Measurements from ENCODE around the gene MFAP1. TPM values are rescaled to one million over a fixed set of nuclear protein-coding genes. Genes with fewer than 3 reads are reported as not detected.

MFAP1 gene
- total and polyA plus RNA-seq, 2 donors = 18.7 to 35.9 TPM

- DNase-seq (ENCODE audit: low read depth in 6 of 9, low spot score in 9 of 9) = no peak
- Histone ChIP-seq H3K9me3 (ENCODE audit: control insufficient read depth in 2 of 2, insufficient read depth in 1 of 2, low read length in 1 of 2) (no peaks in the 10 kb centered on the region), H3K4me1 (ENCODE audit: control insufficient read depth in 2 of 2, insufficient read depth in 2 of 2, low read length in 2 of 2) (peaks cover 2 to 14% of the 10 kb centered on the region in 2 donors), H3K4me3 (ENCODE audit: low read length in 2 of 2) (no peak overlapping the region), H3K27me3 (ENCODE audit: control insufficient read depth in 2 of 2, insufficient read depth in 1 of 2, low read length in 1 of 2) (peaks cover 0 to 7% of the 10 kb centered on the region in 2 donors), H3K27ac (ENCODE audit: low read depth in 1 of 2, low read length in 1 of 2) (no peak overlapping the region), H3K36me3 (ENCODE audit: control insufficient read depth in 2 of 2, insufficient read depth in 2 of 2, low read length in 1 of 2) (peaks cover 13 to 32% of the 10 kb centered on the region in 2 donors)
- WGBS = 100% methylated on average over 1 of the region's 1 CpG
These were observed 49.0 kb downstream of the MFAP1 start for GRCh38 chr15:43775411-43775965.

GRCh38 chr15:43774062-43774461, 50.4 kb downstream of the MFAP1 start:
- Histone ChIP-seq H3K36me3 (ENCODE audit: control insufficient read depth in 2 of 2, insufficient read depth in 2 of 2, low read length in 1 of 2) (peaks cover 17 to 45% of the 10 kb centered on the region in 2 donors), H3K27ac (ENCODE audit: low read depth in 1 of 2, low read length in 1 of 2) (no peak overlapping the region), H3K27me3 (ENCODE audit: control insufficient read depth in 2 of 2, insufficient read depth in 1 of 2, low read length in 1 of 2) (peaks cover 0 to 7% of the 10 kb centered on the region in 2 donors), H3K9me3 (ENCODE audit: control insufficient read depth in 2 of 2, insufficient read depth in 1 of 2, low read length in 1 of 2) (no peaks in the 10 kb centered on the region), H3K4me3 (ENCODE audit: low read length in 2 of 2) (no peak overlapping the region), H3K4me1 (ENCODE audit: control insufficient read depth in 2 of 2, insufficient read depth in 2 of 2, low read length in 2 of 2) (peaks cover 2 to 14% of the 10 kb centered on the region in 2 donors)
- no peak for DNase-seq (ENCODE audit: low read depth in 6 of 9, low spot score in 9 of 9)
- 94% methylated on average over 4 of the region's 4 CpGs for WGBS

DNA sequence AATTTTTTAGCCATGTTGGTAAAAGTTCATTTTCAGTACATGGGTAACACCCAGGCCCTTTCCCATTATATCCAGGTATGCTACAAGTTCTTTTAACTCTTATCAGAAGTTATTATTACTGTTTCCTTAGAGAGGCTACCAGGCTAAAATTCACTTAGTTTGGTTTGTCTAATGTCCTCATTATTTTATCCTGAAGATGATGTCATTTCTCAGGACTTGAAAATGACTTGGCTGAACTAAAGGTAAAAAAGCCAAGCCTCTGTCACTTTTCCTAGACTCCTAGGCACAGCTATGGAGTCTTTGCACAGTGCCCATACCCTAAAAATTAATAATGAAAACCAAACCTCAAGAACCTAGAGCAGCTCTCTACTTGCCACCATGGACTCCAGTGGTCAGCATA, 51.9 kb downstream of the MFAP1 start:
- no peak overlapping the region for H3K4me3 ChIP-seq (ENCODE audit: low read length in 2 of 2)
- no peaks in the 10 kb centered on the region for H3K9me3 ChIP-seq (ENCODE audit: control insufficient read depth in 2 of 2, insufficient read depth in 1 of 2, low read length in 1 of 2)
- no peak overlapping the region for H3K27ac ChIP-seq (ENCODE audit: low read depth in 1 of 2, low read length in 1 of 2)
- no peak for DNase-seq (ENCODE audit: low read depth in 6 of 9, low spot score in 9 of 9)
- H3K27me3 ChIP-seq (ENCODE audit: control insufficient read depth in 2 of 2, insufficient read depth in 1 of 2, low read length in 1 of 2) = peaks cover 0 to 7% of the 10 kb centered on the region in 2 donors
- peaks cover 26 to 58% of the 10 kb centered on the region in 2 donors for H3K36me3 ChIP-seq (ENCODE audit: control insufficient read depth in 2 of 2, insufficient read depth in 2 of 2, low read length in 1 of 2)
- peaks cover 2 to 11% of the 10 kb centered on the region in 2 donors for H3K4me1 ChIP-seq (ENCODE audit: control insufficient read depth in 2 of 2, insufficient read depth in 2 of 2, low read length in 2 of 2)

GRCh38 chr15:43771816-43772215, 52.7 kb downstream of the MFAP1 start:
- H3K27ac ChIP-seq (ENCODE audit: low read depth in 1 of 2, low read length in 1 of 2) = no peak overlapping the region
- WGBS = 97% methylated on average over 2 of the region's 2 CpGs
- DNase-seq (ENCODE audit: low read depth in 6 of 9, low spot score in 9 of 9) = no peak

DNA sequence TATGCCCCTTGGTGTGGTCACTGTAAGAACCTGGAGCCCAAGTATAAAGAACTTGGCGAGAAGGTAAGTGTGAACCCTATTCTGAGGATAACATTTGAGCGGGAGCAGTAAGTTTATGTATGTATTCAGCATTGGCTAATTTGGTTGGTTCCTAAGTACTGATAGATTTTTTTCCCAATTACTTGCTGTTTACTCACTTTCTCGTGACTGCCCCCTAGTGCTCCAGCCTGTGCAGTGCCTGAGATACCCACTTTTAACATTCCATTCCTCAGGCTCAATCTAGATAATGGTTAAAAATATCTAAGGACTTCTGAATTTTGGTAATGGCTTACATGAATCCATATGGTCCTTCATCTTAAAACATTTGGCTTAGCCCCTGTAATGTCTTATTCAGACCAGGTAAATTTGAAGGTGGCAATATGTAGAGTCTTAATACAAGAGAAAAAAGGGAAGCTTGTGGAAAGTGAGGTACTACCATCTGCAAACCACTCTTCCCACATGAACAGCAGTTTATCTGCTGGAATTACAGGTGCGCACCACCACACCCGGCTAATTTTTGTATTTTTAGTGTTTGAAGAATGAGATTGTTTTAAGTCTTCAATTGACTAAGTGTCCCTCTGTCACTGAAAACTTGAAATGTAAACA, 54.8 kb downstream of the MFAP1 start:
- DNase-seq (ENCODE audit: low read depth in 6 of 9, low spot score in 9 of 9) = peak in 5 of 9 donors; percentile 31 to 68 (median 58)
- no peaks in the 10 kb centered on the region for H3K9me3 ChIP-seq (ENCODE audit: control insufficient read depth in 2 of 2, insufficient read depth in 1 of 2, low read length in 1 of 2)
- no peak overlapping the region for H3K27ac ChIP-seq (ENCODE audit: low read depth in 1 of 2, low read length in 1 of 2)
- 77% methylated on average over 5 of the region's 5 CpGs for WGBS
- H3K36me3 ChIP-seq (ENCODE audit: control insufficient read depth in 2 of 2, insufficient read depth in 2 of 2, low read length in 1 of 2) = peaks cover 41 to 85% of the 10 kb centered on the region in 2 donors
- no peak overlapping the region for H3K4me3 ChIP-seq (ENCODE audit: low read length in 2 of 2)
- H3K27me3 ChIP-seq (ENCODE audit: control insufficient read depth in 2 of 2, insufficient read depth in 1 of 2, low read length in 1 of 2) = no peaks in the 10 kb centered on the region
- no peaks in the 10 kb centered on the region for H3K4me1 ChIP-seq (ENCODE audit: control insufficient read depth in 2 of 2, insufficient read depth in 2 of 2, low read length in 2 of 2)

More at GRCh38 chr15:43771816-43772215, 52.7 kb downstream of the MFAP1 start:
- Histone ChIP-seq H3K4me3 (ENCODE audit: low read length in 2 of 2) (no peak overlapping the region), H3K9me3 (ENCODE audit: control insufficient read depth in 2 of 2, insufficient read depth in 1 of 2, low read length in 1 of 2) (no peaks in the 10 kb centered on the region), H3K4me1 (ENCODE audit: control insufficient read depth in 2 of 2, insufficient read depth in 2 of 2, low read length in 2 of 2) (peaks cover 2 to 9% of the 10 kb centered on the region in 2 donors), H3K27me3 (ENCODE audit: control insufficient read depth in 2 of 2, insufficient read depth in 1 of 2, low read length in 1 of 2) (peaks cover 0 to 7% of the 10 kb centered on the region in 2 donors), H3K36me3 (ENCODE audit: control insufficient read depth in 2 of 2, insufficient read depth in 2 of 2, low read length in 1 of 2) (peaks cover 32 to 66% of the 10 kb centered on the region in 2 donors)

DNA sequence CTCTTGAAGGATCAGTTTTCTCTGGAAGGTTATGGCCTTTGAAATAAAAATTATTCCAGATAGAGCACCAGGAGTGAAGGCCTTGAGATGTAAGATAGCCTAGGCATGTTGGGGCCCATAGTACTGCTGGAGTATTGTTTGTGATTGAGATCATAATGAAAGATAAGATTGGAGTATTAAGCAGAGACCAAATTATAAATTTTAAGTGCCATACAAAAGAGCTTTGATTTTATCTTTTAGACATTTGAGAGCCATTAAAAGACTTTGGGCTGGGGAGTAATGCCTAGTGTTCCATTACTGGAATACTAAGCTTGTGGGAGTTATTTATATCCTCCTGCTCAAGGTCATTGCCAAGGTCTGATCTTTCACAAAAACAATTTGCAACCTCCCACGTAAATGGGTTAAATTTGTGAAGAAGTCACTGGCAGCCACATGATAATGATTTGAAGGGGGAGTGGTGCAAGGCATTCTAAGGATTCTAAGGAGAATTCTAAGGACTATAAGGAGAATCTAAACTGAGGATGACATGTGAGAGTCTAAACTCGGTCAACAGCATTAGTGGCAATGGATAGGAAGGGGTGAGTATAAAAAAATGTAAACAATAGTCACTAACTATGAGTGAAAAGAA, 60.6 kb downstream of the MFAP1 start:
- H3K36me3 ChIP-seq (ENCODE audit: control insufficient read depth in 2 of 2, insufficient read depth in 2 of 2, low read length in 1 of 2) = peaks cover 48 to 83% of the 10 kb centered on the region in 2 donors
- no peak overlapping the region for H3K4me3 ChIP-seq (ENCODE audit: low read length in 2 of 2)
- 94% methylated on average over 2 of the region's 2 CpGs for WGBS
- H3K9me3 ChIP-seq (ENCODE audit: control insufficient read depth in 2 of 2, insufficient read depth in 1 of 2, low read length in 1 of 2) = no peaks in the 10 kb centered on the region
- no peak overlapping the region for H3K27ac ChIP-seq (ENCODE audit: low read depth in 1 of 2, low read length in 1 of 2)
- DNase-seq (ENCODE audit: low read depth in 6 of 9, low spot score in 9 of 9) = no peak
- H3K4me1 ChIP-seq (ENCODE audit: control insufficient read depth in 2 of 2, insufficient read depth in 2 of 2, low read length in 2 of 2) = no peaks in the 10 kb centered on the region
- no peaks in the 10 kb centered on the region for H3K27me3 ChIP-seq (ENCODE audit: control insufficient read depth in 2 of 2, insufficient read depth in 1 of 2, low read length in 1 of 2)

- no peaks in the 10 kb centered on the region for H3K27me3 ChIP-seq (ENCODE audit: control insufficient read depth in 2 of 2, insufficient read depth in 1 of 2, low read length in 1 of 2)
- no peaks in the 10 kb centered on the region for H3K9me3 ChIP-seq (ENCODE audit: control insufficient read depth in 2 of 2, insufficient read depth in 1 of 2, low read length in 1 of 2)
- H3K27ac ChIP-seq (ENCODE audit: low read depth in 1 of 2, low read length in 1 of 2) = no peak overlapping the region
- 96% methylated on average over 6 of the region's 6 CpGs for WGBS
- DNase-seq (ENCODE audit: low read depth in 6 of 9, low spot score in 9 of 9) = no peak
- H3K4me3 ChIP-seq (ENCODE audit: low read length in 2 of 2) = no peak overlapping the region
- H3K36me3 ChIP-seq (ENCODE audit: control insufficient read depth in 2 of 2, insufficient read depth in 2 of 2, low read length in 1 of 2) = peaks cover 47 to 82% of the 10 kb centered on the region in 2 donors
- no peaks in the 10 kb centered on the region for H3K4me1 ChIP-seq (ENCODE audit: control insufficient read depth in 2 of 2, insufficient read depth in 2 of 2, low read length in 2 of 2)
These were observed 61.7 kb downstream of the MFAP1 start for GRCh38 chr15:43762824-43763223.

Other genes with a start within 250 kb of the MFAP1 start
- gene PPIP5K1, start 234.5 kb downstream of the MFAP1 start, total RNA-seq = 4.6 TPM
- 5.7 TPM for gene PPIP5K1, start 234.5 kb downstream of the MFAP1 start, polyA plus RNA-seq
- 0.09 TPM for gene CKMT1B, start 230.7 kb downstream of the MFAP1 start, total RNA-seq
- 0.94 TPM for gene CKMT1B, start 230.7 kb downstream of the MFAP1 start, polyA plus RNA-seq
- 0.05 TPM for gene STRC, start 205.9 kb downstream of the MFAP1 start, total RNA-seq
- gene STRC, start 205.9 kb downstream of the MFAP1 start, polyA plus RNA-seq = 1.8 TPM
- 0.80 TPM for gene CATSPER2, start 175.8 kb downstream of the MFAP1 start, total RNA-seq
- gene CATSPER2, start 175.8 kb downstream of the MFAP1 start, polyA plus RNA-seq = 4.9 TPM
- 0.14 TPM for gene CKMT1A, start 130.8 kb downstream of the MFAP1 start, total RNA-seq
- 0.23 TPM for gene CKMT1A, start 130.8 kb downstream of the MFAP1 start, polyA plus RNA-seq
- 102 TPM for gene PDIA3, start 78.3 kb downstream of the MFAP1 start, total RNA-seq
- 209 TPM for gene PDIA3, start 78.3 kb downstream of the MFAP1 start, polyA plus RNA-seq
- gene ELL3, start 47.7 kb downstream of the MFAP1 start, total RNA-seq = 3.2 TPM
- 7.3 TPM for gene ELL3, start 47.7 kb downstream of the MFAP1 start, polyA plus RNA-seq
- 862 TPM for gene SERF2, start 32.4 kb downstream of the MFAP1 start, total RNA-seq
- 1,456 TPM for gene SERF2, start 32.4 kb downstream of the MFAP1 start, polyA plus RNA-seq
- 0.05 TPM for gene SERINC4, start 24.5 kb downstream of the MFAP1 start, total RNA-seq
- gene SERINC4, start 24.5 kb downstream of the MFAP1 start, polyA plus RNA-seq = 0.52 TPM
- gene HYPK, start 24.1 kb downstream of the MFAP1 start, total RNA-seq = 5.5 TPM
- 13.8 TPM for gene HYPK, start 24.1 kb downstream of the MFAP1 start, polyA plus RNA-seq
- gene WDR76, start 2.3 kb upstream of the MFAP1 start, total RNA-seq = 24.6 TPM
- 3.5 TPM for gene WDR76, start 2.3 kb upstream of the MFAP1 start, polyA plus RNA-seq